ENCODE results near the gene GRIN3B.
"Not testable (repeated sequence)": the region's sequence is repeated elsewhere in the genome, so short reads cannot be mapped to it uniquely, and the experiment has no call there.

The GRIN3B gene

GRCh38 chr19:1015782-1016646 lies 15.8 kb downstream of the GRIN3B start:
- H3K36me3 Mint-ChIP-seq (ENCODE audit: insufficient read depth), result peaks cover 23% of the 10 kb centered on the region
- ATAC-seq (replicated peaks; ENCODE audit: extremely low read depth, poor library complexity, severe bottlenecking) (no peak), DNase-seq (ENCODE audit: low spot score in 2 of 2) (no peak)
- no peak overlapping the region for H3K27ac Mint-ChIP-seq (ENCODE audit: low read depth)
- H3K27me3 Mint-ChIP-seq, result no peaks in the 10 kb centered on the region
- H3K4me1 Mint-ChIP-seq, result peaks cover 31% of the 10 kb centered on the region
- no peaks in the 10 kb centered on the region for H3K9me3 Mint-ChIP-seq
- peak overlapping the region; percentile 32 for H3K4me3 Mint-ChIP-seq

- H3K4me1 Mint-ChIP-seq, result peaks cover 38% of the 10 kb centered on the region
- no peak for DNase-seq (ENCODE audit: low spot score in 2 of 2)
These were observed 16.5 kb downstream of the GRIN3B start for GRCh38 chr19:1016647-1017114.

GRCh38 chr19:1017115-1017905 lies 17.1 kb downstream of the GRIN3B start:
- ATAC-seq (replicated peaks; ENCODE audit: extremely low read depth, poor library complexity, severe bottlenecking) (no peak), DNase-seq (ENCODE audit: low spot score in 2 of 2) (no peak)
- Mint-ChIP-seq H3K4me3 (peak overlapping the region; percentile 96), H3K27ac (ENCODE audit: low read depth) (peak overlapping the region; percentile 29), H3K4me1 (peaks cover 39% of the 10 kb centered on the region), H3K36me3 (ENCODE audit: insufficient read depth) (peaks cover 30% of the 10 kb centered on the region), H3K27me3 (no peaks in the 10 kb centered on the region), H3K9me3 (no peaks in the 10 kb centered on the region)

More at GRCh38 chr19:1016647-1017114, 16.5 kb downstream of the GRIN3B start:
- Mint-ChIP-seq H3K36me3 (ENCODE audit: insufficient read depth) (peaks cover 30% of the 10 kb centered on the region), H3K27ac (ENCODE audit: low read depth) (peak overlapping the region; percentile 29), H3K4me3 (peak overlapping the region; percentile 96), H3K27me3 (no peaks in the 10 kb centered on the region), H3K9me3 (no peaks in the 10 kb centered on the region)
- no peak for ATAC-seq (replicated peaks; ENCODE audit: extremely low read depth, poor library complexity, severe bottlenecking)

GRCh38 chr19:1017906-1018305 lies 17.7 kb downstream of the GRIN3B start:
- Mint-ChIP-seq H3K27ac (ENCODE audit: low read depth) (peak overlapping the region; percentile 29), H3K27me3 (no peaks in the 10 kb centered on the region), H3K4me3 (peak overlapping the region; percentile 96), H3K36me3 (ENCODE audit: insufficient read depth) (peaks cover 28% of the 10 kb centered on the region), H3K4me1 (peaks cover 39% of the 10 kb centered on the region), H3K9me3 (no peaks in the 10 kb centered on the region)
- DNase-seq (ENCODE audit: low spot score in 2 of 2), result no peak
- ATAC-seq (replicated peaks; ENCODE audit: extremely low read depth, poor library complexity, severe bottlenecking), result no peak

GRCh38 chr19:1018393-1018792 lies 18.2 kb downstream of the GRIN3B start:
- Mint-ChIP-seq H3K4me3 (peak overlapping the region; percentile 96), H3K27ac (ENCODE audit: low read depth) (peak overlapping the region; percentile 38), H3K27me3 (no peaks in the 10 kb centered on the region), H3K36me3 (ENCODE audit: insufficient read depth) (peaks cover 27% of the 10 kb centered on the region), H3K9me3 (no peaks in the 10 kb centered on the region), H3K4me1 (peaks cover 39% of the 10 kb centered on the region)
- ATAC-seq (replicated peaks; ENCODE audit: extremely low read depth, poor library complexity, severe bottlenecking) (no peak), DNase-seq (ENCODE audit: low spot score in 2 of 2) (no peak)

- no peaks in the 10 kb centered on the region for H3K9me3 Mint-ChIP-seq
- peak overlapping the region; percentile 96 for H3K4me3 Mint-ChIP-seq
- peak overlapping the region; percentile 38 for H3K27ac Mint-ChIP-seq (ENCODE audit: low read depth)
- H3K27me3 Mint-ChIP-seq, result no peaks in the 10 kb centered on the region
- peaks cover 27% of the 10 kb centered on the region for H3K36me3 Mint-ChIP-seq (ENCODE audit: insufficient read depth)
- no peak for DNase-seq (ENCODE audit: low spot score in 2 of 2)
- ATAC-seq (replicated peaks; ENCODE audit: extremely low read depth, poor library complexity, severe bottlenecking), result no peak
- peaks cover 39% of the 10 kb centered on the region for H3K4me1 Mint-ChIP-seq
These were observed 18.9 kb downstream of the GRIN3B start for GRCh38 chr19:1018932-1019615.

GRCh38 chr19:1019616-1019961 lies 19.4 kb downstream of the GRIN3B start:
- Mint-ChIP-seq H3K4me3 (peak overlapping the region; percentile 96), H3K9me3 (no peaks in the 10 kb centered on the region), H3K4me1 (peaks cover 39% of the 10 kb centered on the region), H3K27me3 (no peaks in the 10 kb centered on the region), H3K27ac (ENCODE audit: low read depth) (peak overlapping the region; percentile 100), H3K36me3 (ENCODE audit: insufficient read depth) (peaks cover 25% of the 10 kb centered on the region)
- ATAC-seq (replicated peaks; ENCODE audit: extremely low read depth, poor library complexity, severe bottlenecking) (no peak), DNase-seq (ENCODE audit: low spot score in 2 of 2) (no peak)

- ATAC-seq (replicated peaks; ENCODE audit: extremely low read depth, poor library complexity, severe bottlenecking) (no peak), DNase-seq (ENCODE audit: low spot score in 2 of 2) (no peak)
- Mint-ChIP-seq H3K9me3 (no peaks in the 10 kb centered on the region), H3K4me1 (peaks cover 39% of the 10 kb centered on the region), H3K27me3 (no peaks in the 10 kb centered on the region), H3K4me3 (peak overlapping the region; percentile 96), H3K27ac (ENCODE audit: low read depth) (peak overlapping the region; percentile 100), H3K36me3 (ENCODE audit: insufficient read depth) (peaks cover 25% of the 10 kb centered on the region)
These were observed 20.0 kb downstream of the GRIN3B start for GRCh38 chr19:1019980-1020867.

- H3K36me3 Mint-ChIP-seq (ENCODE audit: insufficient read depth), result peaks cover 22% of the 10 kb centered on the region
- ATAC-seq (replicated peaks; ENCODE audit: extremely low read depth, poor library complexity, severe bottlenecking), result peak; percentile 86
- peak within 1 kb of the TSS; percentile 100 for H3K27ac Mint-ChIP-seq (ENCODE audit: low read depth)
- peak; percentile 93 to 97 for DNase-seq (ENCODE audit: low spot score in 2 of 2)
- no peaks in the 10 kb centered on the region for H3K27me3 Mint-ChIP-seq
- peaks cover 41% of the 10 kb centered on the region for H3K4me1 Mint-ChIP-seq
- H3K4me3 Mint-ChIP-seq, result peak within 1 kb of the TSS; percentile 96
- no peaks in the 10 kb centered on the region for H3K9me3 Mint-ChIP-seq
These were observed 20.7 kb downstream of the GRIN3B start, which contains the start of gene TMEM259 for GRCh38 chr19:1020868-1021425. Gene TMEM259, minus strand, starts transcription at chr19:1021123. Its CDS starts 127 bp downstream, at chr19:1020996.

GRCh38 chr19:1023883-1024188 lies 23.6 kb downstream of the GRIN3B start:
- peaks cover 26% of the 10 kb centered on the region for H3K36me3 Mint-ChIP-seq (ENCODE audit: insufficient read depth)

GRCh38 chr19:1025080-1025479 lies 24.9 kb downstream of the GRIN3B start:
- H3K4me3 Mint-ChIP-seq; DNase-seq (ENCODE audit: low spot score in 2 of 2); H3K27me3 Mint-ChIP-seq; H3K9me3 Mint-ChIP-seq; ATAC-seq (replicated peaks; ENCODE audit: extremely low read depth, poor library complexity, severe bottlenecking); H3K27ac Mint-ChIP-seq (ENCODE audit: low read depth): not testable (repeated sequence)
- Mint-ChIP-seq H3K36me3 (ENCODE audit: insufficient read depth) (peaks cover 30% of the 10 kb centered on the region), H3K4me1 (peaks cover 27% of the 10 kb centered on the region)

More at GRCh38 chr19:1023883-1024188, 23.6 kb downstream of the GRIN3B start:
- H3K9me3 Mint-ChIP-seq; H3K27me3 Mint-ChIP-seq; DNase-seq (ENCODE audit: low spot score in 2 of 2); ATAC-seq (replicated peaks; ENCODE audit: extremely low read depth, poor library complexity, severe bottlenecking); H3K4me3 Mint-ChIP-seq; H3K27ac Mint-ChIP-seq (ENCODE audit: low read depth): not testable (repeated sequence)
- peaks cover 29% of the 10 kb centered on the region for H3K4me1 Mint-ChIP-seq

Measured in central memory CD8-positive, alpha-beta T cell (primary cell).